GM23338 (cell line): Measurements from ENCODE around the gene PDLIM5.

Source experiments
- CREB1 ChIP-seq: fragments of 250-450 bp; sonication (Bioruptor Pico); IDR thresholded peaks from 2 replicates; pipeline ENCODE4 v1.5.0; 2020; ENCODE audit warnings: low read depth, mild to moderate bottlenecking, moderate library complexity
- CTCF ChIP-seq, 2 experiments: fragments of 200-600 bp in 1 of 2; sonication (generic) in 1 of 2; conservative IDR thresholded peaks; 2 replicates each; pipeline versions ENCODE4 v1.5.1 to v1.6.1; 2016 to 2017; ENCODE audit warnings: antibody characterized with exemption in 2 of 2, low read depth in 2 of 2, mild to moderate bottlenecking in 2 of 2, moderate library complexity in 1 of 2
- ETS1 ChIP-seq: IDR thresholded peaks from 2 replicates; pipeline ENCODE4 v1.6.1; 2016; ENCODE audit warnings: antibody characterized with exemption
- EZH2 ChIP-seq: fragments of 200-600 bp; sonication (generic); IDR thresholded peaks from one replicate; pipeline ENCODE4 v1.8.0; 2017; ENCODE audit warnings: antibody characterized with exemption, mild to moderate bottlenecking, low read depth; ENCODE audit not compliant: unreplicated experiment
- EZH2phosphoT487 ChIP-seq: fragments of 200-600 bp; sonication (generic); IDR thresholded peaks from one replicate; pipeline ENCODE4 v1.8.1; 2018; ENCODE audit warnings: antibody characterized with exemption; ENCODE audit not compliant: unreplicated experiment
- JUNB ChIP-seq: IDR thresholded peaks from one replicate; pipeline ENCODE4 v1.6.1; 2016; ENCODE audit warnings: antibody characterized with exemption; ENCODE audit not compliant: unreplicated experiment
- POLR2AphosphoS5 ChIP-seq: IDR thresholded peaks from 2 replicates; pipeline ENCODE4 v1.6.1; 2016; ENCODE audit warnings: antibody characterized with exemption, low read depth
- REST ChIP-seq: IDR thresholded peaks from one replicate; pipeline ENCODE4 v1.6.1; 2018; ENCODE audit warnings: antibody characterized with exemption; ENCODE audit not compliant: unreplicated experiment
- STAT1 ChIP-seq: IDR thresholded peaks from one replicate; pipeline ENCODE4 v1.6.1; 2016; ENCODE audit warnings: antibody characterized with exemption; ENCODE audit not compliant: unreplicated experiment
- ZNF114 ChIP-seq: fragments of 250-450 bp; sonication (Bioruptor Pico); IDR thresholded peaks from 2 replicates; pipeline ENCODE4 v1.5.0; 2020; ENCODE audit warnings: mild to moderate bottlenecking, moderate library complexity
- ZNF331 ChIP-seq: fragments of 250-450 bp; sonication (Bioruptor Pico); IDR thresholded peaks from 2 replicates; pipeline ENCODE4 v1.5.0; 2020; ENCODE audit warnings: low read depth, mild to moderate bottlenecking, moderate library complexity
- ZNF462 ChIP-seq: fragments of 250-450 bp; sonication (Bioruptor Pico); IDR thresholded peaks from 2 replicates; pipeline ENCODE4 v1.5.0; 2020; ENCODE audit warnings: mild to moderate bottlenecking, moderate library complexity

GRCh38 chr4:94486372-94486801 is 34.6 kb downstream of the PDLIM5 start:
- TF ChIP-seq CTCF (conservative IDR thresholded peaks at IDR 0.05; ENCODE audit: low read depth in 2 of 2) (no peak), POLR2AphosphoS5 (no peak), REST (no peak), ZNF462 (CRISPR knock-in tag) (no peak), EZH2 (no peak), CREB1 (CRISPR knock-in tag) (no peak), EZH2phosphoT487 (no peak), STAT1 (no peak), JUNB (no peak), ZNF331 (no peak), ZNF114 (CRISPR knock-in tag) (no peak), ETS1 (no peak)
